Stimulated activated CD8-positive, alpha-beta memory T cell treated with anti-CD3 and anti-CD28 coated beads, Interleukin-7, amount 100 ng/mL, for 48 hours (primary cell): ENCODE measurements around the gene OBP2A.
"Not testable (repeated sequence)": the region's sequence is repeated elsewhere in the genome, so short reads cannot be mapped to it uniquely, and the experiment has no call there.

Experiments used
- DNase-seq, 2 donors: peaks; one replicate each; pipeline ENCODE4 v3.0.0-alpha.2; 2020; ENCODE audit warnings: low read depth in 1 of 2; ENCODE audit errors: extremely low read depth in 1 of 2

OBP2A gene

GRCh38 chr9:135526089-135526729 is 19.7 kb upstream of the OBP2A start:
- no peak for DNase-seq

- DNase-seq = no peak
These were observed 19.0 kb upstream of the OBP2A start for GRCh38 chr9:135526730-135527571.

DNA sequence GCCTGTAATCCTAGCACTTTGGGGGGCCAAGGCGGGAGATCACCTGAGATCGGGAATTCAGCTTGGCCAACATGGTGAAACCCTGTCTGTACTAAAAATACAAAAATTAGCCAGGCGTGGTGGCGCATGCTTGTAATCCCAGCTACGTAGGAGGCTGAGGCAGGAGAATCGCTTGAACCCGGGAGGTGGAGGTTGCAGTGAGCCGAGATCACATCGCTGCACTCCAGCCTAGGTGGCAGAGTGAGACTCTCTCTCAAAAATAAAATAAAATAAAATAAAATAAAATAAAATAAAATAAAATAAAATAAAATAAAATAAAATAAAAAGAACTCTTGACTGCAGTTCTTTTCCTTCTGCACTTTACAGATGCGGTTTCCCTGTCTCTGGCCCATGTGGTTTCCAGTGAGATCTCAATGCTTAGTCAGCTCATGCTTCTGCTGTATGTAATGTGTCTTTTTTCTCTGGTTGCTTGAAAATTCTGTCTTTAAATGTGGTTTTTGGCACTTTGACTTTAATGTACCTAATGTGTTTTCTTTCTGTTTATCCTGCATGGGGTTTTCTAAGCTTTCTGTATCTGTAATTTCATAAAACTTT is 17.0 kb upstream of the OBP2A start:
- DNase-seq = not testable (repeated sequence)

DNA sequence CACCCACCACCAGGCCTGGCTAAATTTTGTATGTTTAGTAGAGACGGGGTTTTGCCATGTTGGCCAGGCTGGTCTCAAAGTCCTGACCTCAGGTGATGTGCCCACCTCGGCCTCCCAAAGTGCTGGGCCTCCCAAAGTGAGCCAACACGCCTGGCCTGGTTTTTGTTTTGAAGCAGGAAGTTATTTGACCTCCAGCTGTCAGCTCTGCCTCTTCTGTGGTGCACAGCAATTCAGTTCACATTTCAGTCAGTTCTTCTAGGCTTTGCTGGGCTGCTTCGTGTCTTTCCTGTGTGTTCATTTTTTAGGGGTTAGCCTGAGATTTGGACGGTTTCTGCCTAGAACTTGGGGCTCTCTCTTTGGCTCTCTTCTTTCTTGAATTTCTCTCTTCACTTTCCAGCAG is 15.8 kb upstream of the OBP2A start:
- DNase-seq = no peak

- DNase-seq = no peak
These were observed 14.8 kb upstream of the OBP2A start for GRCh38 chr9:135531096-135531495.

GRCh38 chr9:135533113-135533512 is 12.8 kb upstream of the OBP2A start:
- no peak for DNase-seq

GRCh38 chr9:135533674-135534073 is 12.3 kb upstream of the OBP2A start:
- no peak for DNase-seq

GRCh38 chr9:135534192-135534711 is 11.7 kb upstream of the OBP2A start:
- DNase-seq = not testable (repeated sequence)

DNA sequence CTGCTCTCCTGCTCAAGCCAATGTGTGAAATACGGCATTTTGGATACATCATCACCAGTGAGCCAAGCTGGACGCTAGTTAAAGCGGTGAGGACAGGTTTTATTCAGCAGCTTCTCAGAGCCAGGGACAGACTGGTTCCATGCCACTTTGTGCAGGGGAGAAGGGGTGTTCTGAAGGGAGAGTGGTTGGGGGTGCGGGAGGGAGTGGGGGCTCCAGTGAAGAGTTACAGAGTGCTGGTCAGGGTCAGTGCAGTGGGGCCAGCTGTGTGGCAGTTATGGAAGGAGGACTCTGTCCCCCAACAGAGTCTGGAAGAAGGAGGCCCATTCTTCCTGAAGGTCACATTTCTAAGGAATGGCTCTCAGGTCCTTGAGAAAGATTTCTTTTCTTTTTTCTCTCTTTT is 11.1 kb upstream of the OBP2A start:
- not testable (repeated sequence) for DNase-seq

- DNase-seq = not testable (repeated sequence)
These were observed 10.3 kb upstream of the OBP2A start for GRCh38 chr9:135535631-135536030.

GRCh38 chr9:135536216-135536615 is 9.7 kb upstream of the OBP2A start:
- no peak for DNase-seq

- DNase-seq = not testable (repeated sequence)
These were observed 2.5 kb upstream of the OBP2A start for GRCh38 chr9:135543262-135543894.

- no peak for DNase-seq
These were observed 818 bp upstream of the OBP2A start for GRCh38 chr9:135544981-135545635.

DNA sequence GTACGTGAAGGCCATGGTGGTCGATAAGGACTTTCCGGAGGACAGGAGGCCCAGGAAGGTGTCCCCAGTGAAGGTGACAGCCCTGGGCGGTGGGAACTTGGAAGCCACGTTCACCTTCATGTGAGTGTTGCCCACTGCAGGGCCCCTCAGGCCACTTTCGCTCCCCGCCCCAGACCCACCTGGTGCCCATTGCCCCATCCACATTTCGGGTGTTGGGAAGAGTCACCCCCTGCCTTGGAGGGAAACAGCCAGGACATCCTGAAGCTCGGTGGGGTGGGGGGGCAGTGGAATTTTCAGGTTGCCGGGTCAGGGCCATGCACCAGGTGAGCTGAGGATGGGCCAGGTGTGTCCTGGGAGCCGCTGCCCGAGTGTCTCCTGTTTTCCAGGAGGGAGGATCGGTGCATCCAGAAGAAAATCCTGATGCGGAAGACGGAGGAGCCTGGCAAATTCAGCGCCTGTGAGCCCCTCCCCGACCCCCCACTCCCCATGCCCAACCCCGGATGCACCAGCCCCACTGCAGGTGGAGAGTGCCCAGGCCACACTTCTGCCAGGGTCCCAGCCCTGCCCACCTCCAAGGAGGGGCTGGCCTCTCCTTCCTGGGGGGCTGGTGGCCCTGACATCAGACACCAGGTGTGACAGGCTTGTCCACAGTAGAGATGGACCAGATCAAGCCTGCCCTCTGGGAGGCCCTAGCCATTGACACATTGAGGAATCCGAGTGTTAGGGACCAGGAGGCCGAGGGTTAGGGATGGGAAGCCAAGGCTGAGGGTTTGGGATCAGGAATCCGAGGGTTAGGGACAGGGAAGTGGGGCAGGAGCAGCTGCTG is 1.1 kb downstream of the OBP2A start:
- DNase-seq = not testable (repeated sequence)

GRCh38 chr9:135547756-135548736 is 2.1 kb downstream of the OBP2A start:
- DNase-seq = no peak

- not testable (repeated sequence) for DNase-seq
These were observed 3.8 kb downstream of the OBP2A start for GRCh38 chr9:135549478-135550343.

DNA sequence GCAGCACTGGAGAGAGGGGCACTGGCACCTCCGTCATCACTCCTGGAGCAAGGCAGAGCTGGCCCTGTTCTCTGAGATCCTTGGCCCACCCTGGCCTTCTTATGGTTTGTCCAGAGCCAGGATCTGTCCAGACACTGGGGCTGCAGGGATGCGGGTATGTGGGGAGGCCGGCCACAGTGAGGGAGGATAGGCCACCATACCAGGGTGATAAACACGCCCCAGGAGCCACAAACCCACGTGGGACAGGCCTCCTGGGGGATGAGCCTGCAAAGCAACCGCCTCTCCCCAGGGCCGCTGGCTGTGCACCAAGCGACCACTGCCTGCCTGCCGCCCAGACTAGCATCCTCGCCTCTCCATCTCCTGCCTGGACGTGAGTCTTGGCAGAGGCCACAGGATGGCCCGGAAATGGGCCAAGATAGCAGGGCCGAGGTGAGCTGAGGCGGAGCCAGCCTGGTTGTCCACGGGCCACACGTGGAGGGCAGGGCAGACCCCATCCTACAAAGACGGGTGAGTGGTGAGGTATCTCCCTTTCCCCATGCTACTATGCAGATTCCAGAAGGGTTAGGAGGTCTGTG is 4.5 kb downstream of the OBP2A start:
- DNase-seq = no peak
